Panc1 (cell line): ENCODE results near the gene VTI1A. TPM values are rescaled to one million over a fixed set of nuclear protein-coding genes. Genes with fewer than 3 reads are reported as not detected.

Source experiments
- ATAC-seq: fragments of 200-7000 bp; cut with Tn5 transposase; 2 replicates; pipeline ENCODE4 v1.9.1; 2020; ENCODE audit warnings: mild to moderate bottlenecking, moderate library complexity
- BruUV-seq: library from RNA; stranded (reverse); fragments of 400-500 nt; replicated peaks from 2 replicates; lab custom pipeline; 2021; lab: Mats Ljungman, UMichigan
- CTCF ChIA-PET: fragments of 300-600 bp; sonication (Branson Sonifier 250); formaldehyde crosslinking; loops from one replicate; lab custom pipeline; 2022; ENCODE audit warnings: antibody characterized with exemption; lab: Charles Lee
- POLR2A ChIA-PET: fragments of 300-600 bp; sonication (Branson Sonifier 250); formaldehyde crosslinking; loops from one replicate; lab custom pipeline; 2022; ENCODE audit warnings: antibody characterized with exemption; lab: Charles Lee
- DNase-seq: peaks from one replicate; pipeline ENCODE4 v3.0.0-alpha.2; 2010; ENCODE audit warnings: low read depth, low spot score
- H3K27ac ChIP-seq: 2 replicates; pipeline ENCODE4 v1.5.1; 2011; ENCODE audit warnings: mild to moderate bottlenecking, low read length, inconsistent platforms
- H3K27me3 ChIP-seq: fragments of 200-500 bp; sonication (Bioruptor generic); 2 replicates; pipeline ENCODE4 v1.6.0; 2014; ENCODE audit warnings: low read length, inconsistent platforms; ENCODE audit not compliant: control insufficient read depth, insufficient read depth
- H3K36me3 ChIP-seq: fragments of 200-500 bp; sonication (Bioruptor generic); 2 replicates; pipeline ENCODE4 v1.5.1; 2014; ENCODE audit warnings: inconsistent platforms, mild to moderate bottlenecking, low read length, moderate library complexity; ENCODE audit not compliant: control insufficient read depth, insufficient read depth
- H3K4me1 ChIP-seq: 2 replicates; pipeline ENCODE4 v1.5.1; 2011; ENCODE audit warnings: inconsistent platforms, mild to moderate bottlenecking, low read length, moderate library complexity; ENCODE audit not compliant: control insufficient read depth, insufficient read depth
- H3K4me3 ChIP-seq, 2 experiments: 2 replicates each; pipeline ENCODE4 v1.5.1; 2011 to 2012; ENCODE audit warnings: low read depth in 2 of 2, low read length in 2 of 2, mild to moderate bottlenecking in 2 of 2, inconsistent platforms in 1 of 2, moderate library complexity in 1 of 2
- H3K9me3 ChIP-seq: fragments of 200-500 bp; sonication (Bioruptor generic); 2 replicates; pipeline ENCODE4 v1.5.1; 2014; ENCODE audit warnings: low read depth, mild to moderate bottlenecking, inconsistent platforms, low read length, moderate library complexity; ENCODE audit not compliant: control insufficient read depth, insufficient read depth
- CTCF ChIP-seq: fragments of 450-650 bp; IDR thresholded peaks from 2 replicates; pipeline ENCODE4 v1.5.1; 2017; ENCODE audit warnings: mild to moderate bottlenecking
- POLR2AphosphoS5 ChIP-seq: IDR thresholded peaks from 2 replicates; pipeline ENCODE4 v1.6.1; 2012; ENCODE audit warnings: mild to moderate bottlenecking, low read depth, low read length, moderate library complexity
- SIN3A ChIP-seq: IDR thresholded peaks from 2 replicates; pipeline ENCODE4 v1.6.1; 2012; ENCODE audit warnings: low read depth, mild to moderate bottlenecking, low read length, moderate library complexity, borderline replicate concordance; ENCODE audit not compliant: insufficient read depth
- TCF7L2 ChIP-seq: IDR thresholded peaks from 2 replicates; pipeline ENCODE4 v1.6.1; 2011; ENCODE audit warnings: mild to moderate bottlenecking, low read depth, low read length, inconsistent platforms
- in situ Hi-C: cut with HindIII; loops from 2 replicates; pipeline ENCODE4 v1.10.0; 2016; ENCODE audit warnings: low sequenced_read_pairs, low pct_unique_long_range_greater_than_20kb
- intact Hi-C: fragments of 100-400 bp; cut with micrococcal nuclease; formaldehyde crosslinking; loops from one replicate; pipeline ENCODE4 v1.10.0; 2022; ENCODE audit not compliant: unreplicated experiment
- total RNA-seq: library from RNA; stranded (reverse); gene quantifications from one replicate; pipeline ENCODE4 v1.2.1, GENCODE V29; 2021; ENCODE audit not compliant: unreplicated experiment
- TF ChIP-seq, protein P1 (sequence below), 2 experiments: IDR thresholded peaks; 2 replicates each; pipeline ENCODE4 v1.6.1; 2011 to 2012; ENCODE audit warnings: low read depth in 2 of 2, control low read depth in 1 of 2, low read length in 1 of 2, mild to moderate bottlenecking in 1 of 2, moderate library complexity in 1 of 2; ENCODE audit not compliant: insufficient read depth in 1 of 2

VTI1A gene
- total RNA-seq, 1 experiment from 2014 or later: 36.3 TPM

- intact Hi-C loops: no loop called here
- ATAC-seq (no peak), DNase-seq (no peak)
- in situ Hi-C loops: no loop called here
- CTCF ChIA-PET: no interaction called here
- POLR2A ChIA-PET: no interaction called here
- Histone ChIP-seq H3K36me3 (no peaks in the 10 kb centered on the region), H3K4me3 (no peak overlapping the region), H3K27ac (no peak overlapping the region), H3K9me3 (no peaks in the 10 kb centered on the region), H3K27me3 (no peaks in the 10 kb centered on the region), H3K4me1 (no peaks in the 10 kb centered on the region)
- no TSS peak for BruUV-seq
- TF ChIP-seq TCF7L2 (no peak), CTCF (no peak), SIN3A (no peak), POLR2AphosphoS5 (no peak)
- TF ChIP-seq, protein P1, sequence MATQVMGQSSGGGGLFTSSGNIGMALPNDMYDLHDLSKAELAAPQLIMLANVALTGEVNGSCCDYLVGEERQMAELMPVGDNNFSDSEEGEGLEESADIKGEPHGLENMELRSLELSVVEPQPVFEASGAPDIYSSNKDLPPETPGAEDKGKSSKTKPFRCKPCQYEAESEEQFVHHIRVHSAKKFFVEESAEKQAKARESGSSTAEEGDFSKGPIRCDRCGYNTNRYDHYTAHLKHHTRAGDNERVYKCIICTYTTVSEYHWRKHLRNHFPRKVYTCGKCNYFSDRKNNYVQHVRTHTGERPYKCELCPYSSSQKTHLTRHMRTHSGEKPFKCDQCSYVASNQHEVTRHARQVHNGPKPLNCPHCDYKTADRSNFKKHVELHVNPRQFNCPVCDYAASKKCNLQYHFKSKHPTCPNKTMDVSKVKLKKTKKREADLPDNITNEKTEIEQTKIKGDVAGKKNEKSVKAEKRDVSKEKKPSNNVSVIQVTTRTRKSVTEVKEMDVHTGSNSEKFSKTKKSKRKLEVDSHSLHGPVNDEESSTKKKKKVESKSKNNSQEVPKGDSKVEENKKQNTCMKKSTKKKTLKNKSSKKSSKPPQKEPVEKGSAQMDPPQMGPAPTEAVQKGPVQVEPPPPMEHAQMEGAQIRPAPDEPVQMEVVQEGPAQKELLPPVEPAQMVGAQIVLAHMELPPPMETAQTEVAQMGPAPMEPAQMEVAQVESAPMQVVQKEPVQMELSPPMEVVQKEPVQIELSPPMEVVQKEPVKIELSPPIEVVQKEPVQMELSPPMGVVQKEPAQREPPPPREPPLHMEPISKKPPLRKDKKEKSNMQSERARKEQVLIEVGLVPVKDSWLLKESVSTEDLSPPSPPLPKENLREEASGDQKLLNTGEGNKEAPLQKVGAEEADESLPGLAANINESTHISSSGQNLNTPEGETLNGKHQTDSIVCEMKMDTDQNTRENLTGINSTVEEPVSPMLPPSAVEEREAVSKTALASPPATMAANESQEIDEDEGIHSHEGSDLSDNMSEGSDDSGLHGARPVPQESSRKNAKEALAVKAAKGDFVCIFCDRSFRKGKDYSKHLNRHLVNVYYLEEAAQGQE (IDR thresholded peaks at IDR 0.05; ENCODE audit: insufficient read depth in 1 of 2, low read depth in 2 of 2, low read length in 1 of 2): no peak
These were observed 373.3 kb downstream of the VTI1A start for GRCh38 chr10:112820320-112820719.

GRCh38 chr10:112821038-112821437, 374.0 kb downstream of the VTI1A start:
- Histone ChIP-seq H3K9me3 (no peaks in the 10 kb centered on the region), H3K27ac (no peak overlapping the region), H3K4me3 (no peak overlapping the region), H3K36me3 (no peaks in the 10 kb centered on the region), H3K27me3 (no peaks in the 10 kb centered on the region), H3K4me1 (no peaks in the 10 kb centered on the region)
- intact Hi-C loops: no loop called here
- no peak for TF ChIP-seq TCF7L2
- TF ChIP-seq, protein P1 (IDR thresholded peaks at IDR 0.05; ENCODE audit: insufficient read depth in 1 of 2, low read depth in 2 of 2, low read length in 1 of 2): no peak
- TF ChIP-seq SIN3A: no peak
- TF ChIP-seq CTCF: no peak
- TF ChIP-seq POLR2AphosphoS5: no peak
- no TSS peak for BruUV-seq
- ChIA-PET POLR2A (no interaction called here), CTCF (no interaction called here)
- ATAC-seq: no peak
- no peak for DNase-seq
- in situ Hi-C loops: no loop called here
